GM20000 (cell line): ENCODE results near the gene SELENOO.

Source experiments
- DNase-seq: peaks from one replicate; pipeline ENCODE4 v3.0.0; 2012; ENCODE audit warnings: low spot score
- CTCF ChIP-seq: IDR thresholded peaks from 2 replicates; pipeline ENCODE4 v1.5.1; 2012; ENCODE audit warnings: mild to moderate bottlenecking, control low read depth; ENCODE audit errors: extremely low read depth, missing control alignments

Gene SELENOO

GRCh38 chr22:50206599-50206998 is 5.8 kb downstream of the SELENOO start:
- TF ChIP-seq CTCF, result no peak
- no peak for DNase-seq

- no peak for DNase-seq
- no peak for TF ChIP-seq CTCF
Observed at GRCh38 chr22:50207383-50208140, 6.8 kb downstream of the SELENOO start.

GRCh38 chr22:50208430-50208938 is 7.7 kb downstream of the SELENOO start:
- no peak for DNase-seq
- TF ChIP-seq CTCF, result no peak

- TF ChIP-seq CTCF, result no peak
- no peak for DNase-seq
Observed at GRCh38 chr22:50208939-50209892, 8.4 kb downstream of the SELENOO start.

GRCh38 chr22:50209893-50210292 is 9.1 kb downstream of the SELENOO start:
- DNase-seq, result peak; percentile 89
- peak; percentile 74 for TF ChIP-seq CTCF

- TF ChIP-seq CTCF, result no peak
- no peak for DNase-seq
Observed at GRCh38 chr22:50210378-50211139, 9.7 kb downstream of the SELENOO start.

GRCh38 chr22:50211147-50211546 is 10.3 kb downstream of the SELENOO start:
- TF ChIP-seq CTCF, result no peak
- no peak for DNase-seq
